Large intestine (tissue), 3 donors: ENCODE results near the gene LRRC66. TPM values are rescaled to one million over a fixed set of nuclear protein-coding genes. Genes with fewer than 3 reads are reported as not detected.

Experiments used
- DNase-seq, 2 donors: peaks; one replicate each; pipeline versions ENCODE4 v3.0.0 to v3.0.0-alpha.2; 2013
- H3K27ac ChIP-seq: one replicate; pipeline ENCODE4 v1.5.1; 2013; ENCODE audit warnings: low read length
- H3K27me3 ChIP-seq: 2 replicates; pipeline ENCODE4 v1.6.1; 2013; ENCODE audit warnings: low read length; ENCODE audit not compliant: control insufficient read depth, insufficient read depth
- H3K36me3 ChIP-seq: 2 replicates; pipeline ENCODE4 v1.6.1; 2013; ENCODE audit warnings: low read length; ENCODE audit not compliant: control insufficient read depth, insufficient read depth
- H3K4me1 ChIP-seq: one replicate; pipeline ENCODE4 v1.6.1; 2013; ENCODE audit warnings: low read length; ENCODE audit not compliant: control insufficient read depth, insufficient read depth
- H3K4me3 ChIP-seq: one replicate; pipeline ENCODE4 v1.5.1; 2013; ENCODE audit warnings: low read length
- H3K9me3 ChIP-seq: one replicate; pipeline ENCODE4 v1.6.1; 2013; ENCODE audit warnings: mild to moderate bottlenecking, low read depth, low read length, moderate library complexity; ENCODE audit not compliant: control insufficient read depth
- WGBS: methylation state at CpG from one replicate; pipeline ENCODE4 v1.1.5; 2013; ENCODE audit warnings: low lambda C conversion rate; ENCODE audit not compliant: insufficient coverage; 5-methylcytosine and 5-hydroxymethylcytosine counted together
- polyA plus RNA-seq: library from polyadenylated mRNA; unstranded; fragments of 120-200 nt; gene quantifications from one replicate; pipeline ENCODE4 v1.2.1, GENCODE V29; 2013

LRRC66 gene
- polyA plus RNA-seq, 1 donor: 7.8 TPM

DNA sequence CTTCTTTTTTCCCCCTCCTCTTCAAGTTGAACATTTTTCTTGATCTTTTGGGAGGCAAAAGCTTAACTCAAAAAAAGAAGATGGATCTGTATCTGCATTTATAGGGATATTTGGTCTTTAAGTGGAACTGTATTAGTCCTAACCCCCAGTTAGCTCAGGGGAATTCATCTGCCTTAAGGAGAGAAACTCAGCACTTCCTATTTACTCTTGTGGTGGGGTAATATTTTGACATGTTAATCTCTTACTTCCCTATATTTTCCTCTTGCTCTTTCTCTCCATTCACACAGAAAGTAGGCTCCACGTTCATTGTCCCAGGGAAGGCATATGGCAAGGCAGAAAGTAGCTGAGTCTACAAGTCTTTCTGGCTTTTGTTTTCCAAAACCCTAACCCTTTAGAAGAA, 5.3 kb downstream of the LRRC66 start:
- Histone ChIP-seq H3K36me3 (no peaks in the 10 kb centered on the region), H3K4me3 (no peak overlapping the region), H3K9me3 (no peaks in the 10 kb centered on the region), H3K27me3 (no peaks in the 10 kb centered on the region), H3K27ac (peak overlapping the region; percentile 82), H3K4me1 (peaks cover 43% of the 10 kb centered on the region)
- DNase-seq: peak in 1 of 2 donors; percentile 34
- WGBS: no CpG with 5 or more reads among the region's 1 CpG

DNA sequence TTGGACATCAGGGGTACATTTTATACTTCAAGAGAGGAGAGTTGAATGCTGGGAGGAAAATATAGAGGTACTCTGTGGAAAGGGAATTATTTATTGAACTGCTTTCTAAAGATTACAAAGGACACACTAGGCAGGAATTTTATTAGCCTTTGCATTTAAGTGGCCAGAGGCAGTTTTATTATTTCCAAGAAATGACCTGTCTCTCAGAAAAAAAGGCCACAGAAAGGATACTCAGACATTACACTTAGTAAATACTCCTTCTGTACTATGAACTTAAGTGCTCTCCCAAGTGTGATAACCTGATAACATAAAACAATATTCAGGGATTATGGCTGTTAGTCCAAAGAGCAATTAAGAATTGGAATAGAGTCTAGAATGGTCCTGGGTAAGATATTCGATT, 7.5 kb downstream of the LRRC66 start:
- no peaks in the 10 kb centered on the region for H3K36me3 ChIP-seq
- peak overlapping the region; percentile 78 for H3K27ac ChIP-seq
- WGBS: 0% methylated on average over 1 of the region's 1 CpG

GRCh38 chr4:52010986-52011385, 9.2 kb downstream of the LRRC66 start:
- H3K27me3 ChIP-seq: no peaks in the 10 kb centered on the region
- no peaks in the 10 kb centered on the region for H3K36me3 ChIP-seq
- no peak overlapping the region for H3K4me3 ChIP-seq
- H3K27ac ChIP-seq: peak overlapping the region; percentile 78
- H3K9me3 ChIP-seq: no peaks in the 10 kb centered on the region
- peaks cover 27% of the 10 kb centered on the region for H3K4me1 ChIP-seq
- 33% methylated on average over 1 of the region's 2 CpGs for WGBS
- peak in 1 of 2 donors; percentile 57 for DNase-seq

More for the DNA sequence above, 7.5 kb downstream of the LRRC66 start:
- Histone ChIP-seq H3K4me1 (peaks cover 27% of the 10 kb centered on the region), H3K4me3 (no peak overlapping the region), H3K9me3 (no peaks in the 10 kb centered on the region), H3K27me3 (no peaks in the 10 kb centered on the region)
- DNase-seq: peak in 1 of 2 donors; percentile 76

GRCh38 chr4:52006887-52007286, 13.3 kb downstream of the LRRC66 start:
- Histone ChIP-seq H3K27ac (no peak overlapping the region), H3K4me1 (peaks cover 15% of the 10 kb centered on the region), H3K36me3 (peaks cover 3% of the 10 kb centered on the region), H3K9me3 (no peaks in the 10 kb centered on the region), H3K4me3 (no peak overlapping the region), H3K27me3 (no peaks in the 10 kb centered on the region)
- DNase-seq: no peak
- no CpG with 5 or more reads among the region's 4 CpGs for WGBS

DNA sequence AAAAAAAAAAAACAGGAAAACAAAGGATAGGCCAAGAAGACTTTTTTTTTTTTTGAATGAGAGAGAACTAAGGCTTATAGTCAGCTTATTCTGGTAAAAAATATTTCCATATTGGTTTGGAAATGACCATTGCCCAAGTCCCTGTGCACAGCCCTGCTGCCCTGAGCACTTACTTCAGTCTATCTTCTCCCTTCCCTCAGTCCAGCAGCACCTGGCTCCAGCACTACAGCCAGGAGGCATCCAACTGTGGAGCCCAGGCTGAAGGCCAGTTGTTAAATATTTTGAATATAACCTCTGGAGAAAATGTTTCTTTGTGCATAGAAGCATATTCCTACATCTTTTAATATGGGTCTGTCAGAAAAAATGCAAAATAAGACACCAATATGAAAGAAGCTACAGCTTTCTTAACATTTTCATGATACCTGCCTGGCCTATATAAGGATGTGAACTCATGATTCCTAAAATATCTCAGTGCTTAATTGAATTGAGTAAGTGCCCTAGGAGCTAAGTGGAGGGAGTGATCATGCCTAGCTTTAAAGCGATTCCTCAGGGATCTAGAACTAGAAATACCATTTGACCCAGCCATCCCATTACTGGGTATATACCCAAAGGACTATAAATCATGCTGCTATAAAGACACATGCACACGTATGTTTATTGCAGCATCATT, 14.4 kb downstream of the LRRC66 start:
- no peak for DNase-seq
- Histone ChIP-seq H3K27ac (no peak overlapping the region), H3K9me3 (no peaks in the 10 kb centered on the region), H3K4me1 (peaks cover 5% of the 10 kb centered on the region), H3K27me3 (no peaks in the 10 kb centered on the region), H3K36me3 (peaks cover 3% of the 10 kb centered on the region), H3K4me3 (no peak overlapping the region)
- no CpG with 5 or more reads among the region's 2 CpGs for WGBS

- Histone ChIP-seq H3K27ac (no peak overlapping the region), H3K4me3 (no peak overlapping the region), H3K36me3 (peaks cover 3% of the 10 kb centered on the region), H3K27me3 (no peaks in the 10 kb centered on the region), H3K4me1 (no peaks in the 10 kb centered on the region), H3K9me3 (no peaks in the 10 kb centered on the region)
- DNase-seq: no peak
Measured at GRCh38 chr4:52004414-52004813, 15.7 kb downstream of the LRRC66 start.

GRCh38 chr4:52001616-52002015, 18.5 kb downstream of the LRRC66 start:
- WGBS: no CpG with 5 or more reads among the region's 2 CpGs
- Histone ChIP-seq H3K9me3 (no peaks in the 10 kb centered on the region), H3K36me3 (peaks cover 3% of the 10 kb centered on the region), H3K4me1 (no peaks in the 10 kb centered on the region), H3K27me3 (no peaks in the 10 kb centered on the region), H3K27ac (no peak overlapping the region), H3K4me3 (no peak overlapping the region)
- DNase-seq: no peak

- no peak for DNase-seq
- 75% methylated on average over 5 of the region's 5 CpGs for WGBS
- Histone ChIP-seq H3K9me3 (peaks cover 13% of the 10 kb centered on the region), H3K27ac (no peak overlapping the region), H3K36me3 (peaks cover 17% of the 10 kb centered on the region), H3K4me3 (no peak overlapping the region), H3K27me3 (no peaks in the 10 kb centered on the region), H3K4me1 (no peaks in the 10 kb centered on the region)
Measured at GRCh38 chr4:51999250-51999649, 20.9 kb downstream of the LRRC66 start.

GRCh38 chr4:51998837-51999236, 21.3 kb downstream of the LRRC66 start:
- Histone ChIP-seq H3K4me3 (no peak overlapping the region), H3K9me3 (peaks cover 16% of the 10 kb centered on the region), H3K4me1 (no peaks in the 10 kb centered on the region), H3K27me3 (no peaks in the 10 kb centered on the region), H3K36me3 (peaks cover 17% of the 10 kb centered on the region), H3K27ac (no peak overlapping the region)
- no peak for DNase-seq

GRCh38 chr4:51997647-51998046, 22.5 kb downstream of the LRRC66 start:
- Histone ChIP-seq H3K4me1 (no peaks in the 10 kb centered on the region), H3K9me3 (peaks cover 18% of the 10 kb centered on the region), H3K4me3 (no peak overlapping the region), H3K27me3 (no peaks in the 10 kb centered on the region), H3K36me3 (peaks cover 17% of the 10 kb centered on the region), H3K27ac (no peak overlapping the region)
- DNase-seq: no peak

- H3K4me1 ChIP-seq: no peaks in the 10 kb centered on the region
- no peak overlapping the region for H3K4me3 ChIP-seq
- H3K36me3 ChIP-seq: peaks cover 15% of the 10 kb centered on the region
- no peak overlapping the region for H3K27ac ChIP-seq
- no peaks in the 10 kb centered on the region for H3K27me3 ChIP-seq
- DNase-seq: no peak
- WGBS: 100% methylated on average over 1 of the region's 20 CpGs
- H3K9me3 ChIP-seq: peaks cover 28% of the 10 kb centered on the region
Measured at GRCh38 chr4:51995647-51996220, 24.4 kb downstream of the LRRC66 start.
